ENCODE results near the gene WDR45B. TPM values are rescaled to one million over a fixed set of nuclear protein-coding genes. Genes with fewer than 3 reads are reported as not detected.

The WDR45B gene
- polyA plus RNA-seq, 1 experiment = 105 TPM

GRCh38 chr17:82687871-82688270 is 39.6 kb upstream of the WDR45B start:
- Histone ChIP-seq H3K27ac (ENCODE audit: low read depth, low read length) (no peak overlapping the region), H3K27me3 (ENCODE audit: control insufficient read depth, insufficient read depth, low read length) (no peaks in the 10 kb centered on the region), H3K4me3 (ENCODE audit: low read depth, low read length) (no peak overlapping the region), H3K9me3 (ENCODE audit: control insufficient read depth, insufficient read depth, low read length) (no peaks in the 10 kb centered on the region; the same call in 1 of the 2 replicates)
- no peak for DNase-seq (ENCODE audit: low read depth, low spot score)
- CTCF ChIA-PET = no interaction called here
- TF ChIP-seq, protein P1, sequence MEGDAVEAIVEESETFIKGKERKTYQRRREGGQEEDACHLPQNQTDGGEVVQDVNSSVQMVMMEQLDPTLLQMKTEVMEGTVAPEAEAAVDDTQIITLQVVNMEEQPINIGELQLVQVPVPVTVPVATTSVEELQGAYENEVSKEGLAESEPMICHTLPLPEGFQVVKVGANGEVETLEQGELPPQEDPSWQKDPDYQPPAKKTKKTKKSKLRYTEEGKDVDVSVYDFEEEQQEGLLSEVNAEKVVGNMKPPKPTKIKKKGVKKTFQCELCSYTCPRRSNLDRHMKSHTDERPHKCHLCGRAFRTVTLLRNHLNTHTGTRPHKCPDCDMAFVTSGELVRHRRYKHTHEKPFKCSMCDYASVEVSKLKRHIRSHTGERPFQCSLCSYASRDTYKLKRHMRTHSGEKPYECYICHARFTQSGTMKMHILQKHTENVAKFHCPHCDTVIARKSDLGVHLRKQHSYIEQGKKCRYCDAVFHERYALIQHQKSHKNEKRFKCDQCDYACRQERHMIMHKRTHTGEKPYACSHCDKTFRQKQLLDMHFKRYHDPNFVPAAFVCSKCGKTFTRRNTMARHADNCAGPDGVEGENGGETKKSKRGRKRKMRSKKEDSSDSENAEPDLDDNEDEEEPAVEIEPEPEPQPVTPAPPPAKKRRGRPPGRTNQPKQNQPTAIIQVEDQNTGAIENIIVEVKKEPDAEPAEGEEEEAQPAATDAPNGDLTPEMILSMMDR (IDR thresholded peaks at IDR 0.05; ENCODE audit: low read depth, low read length) = no peak
- POLR2A ChIA-PET = no interaction called here

GRCh38 chr17:82687375-82687861 is 39.2 kb upstream of the WDR45B start:
- H3K4me3 ChIP-seq (ENCODE audit: low read depth, low read length) = no peak overlapping the region
- POLR2A ChIA-PET = no interaction called here
- no peaks in the 10 kb centered on the region; the same call in 1 of the 2 replicates for H3K9me3 ChIP-seq (ENCODE audit: control insufficient read depth, insufficient read depth, low read length)
- CTCF ChIA-PET = no interaction called here
- TF ChIP-seq, protein P1 (IDR thresholded peaks at IDR 0.05; ENCODE audit: low read depth, low read length) = no peak
- no peaks in the 10 kb centered on the region for H3K27me3 ChIP-seq (ENCODE audit: control insufficient read depth, insufficient read depth, low read length)
- H3K27ac ChIP-seq (ENCODE audit: low read depth, low read length) = no peak overlapping the region
- DNase-seq (ENCODE audit: low read depth, low spot score) = no peak

DNA sequence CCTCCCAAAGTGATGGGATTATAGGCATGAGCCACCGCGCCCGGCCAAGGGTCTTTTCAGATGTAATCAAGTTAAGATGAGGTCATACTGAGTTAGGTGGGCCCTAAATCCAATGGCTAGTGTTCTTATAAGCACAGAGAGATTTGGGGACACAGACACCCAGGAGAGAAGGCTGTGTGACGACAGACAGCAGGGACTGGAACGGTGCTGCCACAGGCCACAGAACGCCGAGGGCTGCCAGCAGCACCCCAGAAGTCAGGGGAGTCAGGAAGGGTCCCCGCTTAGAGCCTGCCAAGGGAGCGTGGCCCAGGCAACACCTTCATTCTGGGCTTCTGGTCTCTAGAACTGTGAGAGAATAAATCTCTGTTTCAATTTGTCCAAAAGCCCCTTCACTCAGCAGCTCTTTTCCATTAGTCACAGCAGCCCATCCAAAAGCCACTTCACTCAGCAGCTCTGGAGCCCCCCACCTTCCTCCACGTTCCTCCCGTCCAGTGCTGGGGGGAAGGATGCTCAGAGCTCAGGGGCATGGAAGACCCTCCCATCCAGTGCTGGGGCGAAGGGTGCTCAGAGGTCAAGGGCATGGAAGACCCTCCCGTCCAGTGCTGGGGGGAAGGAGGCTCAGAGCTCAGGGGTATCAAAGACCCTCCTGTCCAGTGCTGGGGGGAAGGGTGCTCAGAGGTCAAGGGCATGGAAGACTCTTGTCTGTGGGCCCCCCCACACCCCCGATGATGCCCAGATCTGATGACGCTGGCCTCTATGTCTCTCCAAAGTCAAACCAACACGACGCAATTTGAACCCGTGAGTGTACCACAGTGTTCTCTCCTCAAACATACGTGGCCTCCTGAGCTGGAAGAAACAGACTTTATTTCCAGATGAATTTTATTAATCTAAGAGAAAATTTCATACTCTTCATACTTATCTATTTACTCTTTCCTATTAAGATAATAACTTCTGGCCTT is 38.4 kb upstream of the WDR45B start:
- no peak overlapping the region for H3K4me3 ChIP-seq (ENCODE audit: low read depth, low read length)
- TF ChIP-seq, protein P1 (IDR thresholded peaks at IDR 0.05; ENCODE audit: low read depth, low read length) = no peak
- no peaks in the 10 kb centered on the region for H3K27me3 ChIP-seq (ENCODE audit: control insufficient read depth, insufficient read depth, low read length)
- ChIA-PET POLR2A (interaction anchor here (0.6 kb wide), 1 partner anchor 20 kb away, joined by 3 read pairs; no protein-coding TSS in a partner anchor), CTCF (no interaction called here)
- no peak overlapping the region for H3K27ac ChIP-seq (ENCODE audit: low read depth, low read length)
- no peak for DNase-seq (ENCODE audit: low read depth, low spot score)
- H3K9me3 ChIP-seq (ENCODE audit: control insufficient read depth, insufficient read depth, low read length) = no peaks in the 10 kb centered on the region; the same call in 1 of the 2 replicates

- Histone ChIP-seq H3K4me3 (ENCODE audit: low read depth, low read length) (no peak overlapping the region), H3K27ac (ENCODE audit: low read depth, low read length) (no peak overlapping the region), H3K9me3 (ENCODE audit: control insufficient read depth, insufficient read depth, low read length) (peaks cover 4% of the 10 kb centered on the region), H3K27me3 (ENCODE audit: control insufficient read depth, insufficient read depth, low read length) (no peaks in the 10 kb centered on the region)
- ChIA-PET POLR2A (no interaction called here), CTCF (interaction anchor here (0.8 kb wide), 1 partner anchor 93 kb away, joined by 3 read pairs; no protein-coding TSS in a partner anchor)
- DNase-seq (ENCODE audit: low read depth, low spot score) = no peak
- TF ChIP-seq, protein P1 (IDR thresholded peaks at IDR 0.05; ENCODE audit: low read depth, low read length) = no peak
Observed at GRCh38 chr17:82685291-82685690, 37.0 kb upstream of the WDR45B start.

GRCh38 chr17:82684228-82684841 is 36.1 kb upstream of the WDR45B start:
- no peak overlapping the region for H3K4me3 ChIP-seq (ENCODE audit: low read depth, low read length)
- ChIA-PET POLR2A (no interaction called here), CTCF (no interaction called here)
- no peak overlapping the region for H3K27ac ChIP-seq (ENCODE audit: low read depth, low read length)
- no peak for DNase-seq (ENCODE audit: low read depth, low spot score)
- peaks cover 13% of the 10 kb centered on the region for H3K9me3 ChIP-seq (ENCODE audit: control insufficient read depth, insufficient read depth, low read length)
- TF ChIP-seq, protein P1 (IDR thresholded peaks at IDR 0.05; ENCODE audit: low read depth, low read length) = no peak
- no peaks in the 10 kb centered on the region for H3K27me3 ChIP-seq (ENCODE audit: control insufficient read depth, insufficient read depth, low read length)

Data from AG04450 (cell line).